Lower leg skin (tissue), 3 donors: ENCODE data around the gene PAWR.
"Not testable (repeated sequence)": the region's sequence is repeated elsewhere in the genome, so short reads cannot be mapped to it uniquely, and the experiment has no call there.

Source experiments
- CTCF ChIP-seq, 3 donors: fragments of 450-650 bp; IDR thresholded peaks; one replicate each; pipeline ENCODE4 v1.5.1; 2016; ENCODE audit warnings: antibody characterized with exemption in 3 of 3, mild to moderate bottlenecking in 3 of 3, moderate library complexity in 2 of 3
- POLR2A ChIP-seq, 2 donors: fragments of 450-650 bp; IDR thresholded peaks; one replicate each; pipeline ENCODE4 v1.6.1; 2016 to 2017; ENCODE audit warnings: antibody characterized with exemption in 2 of 2, mild to moderate bottlenecking in 1 of 2, moderate library complexity in 1 of 2

- TF ChIP-seq CTCF, POLR2A (IDR thresholded peaks at IDR 0.05): not testable (repeated sequence)
Measured at GRCh38 chr12:79626735-79627134, 64.0 kb downstream of the PAWR start.
